Measurements from ENCODE around the gene USP10.

USP10 gene
- total RNA-seq = 134 to 172 reads per million in 2 experiments

- DNase-seq (ENCODE audit: low read depth) = peak; percentile 75
Observed at GRCh38 chr16:84699712-84700445, at the start of gene USP10. USP10 (plus strand) TSS chr16:84700000; CDS start chr16:84700091, 91 bp downstream.

- no peak for DNase-seq (ENCODE audit: low read depth)
Observed at GRCh38 chr16:84650062-84650991, 49.5 kb upstream of the USP10 start.

GRCh38 chr16:84652566-84652965, 47.2 kb upstream of the USP10 start:
- DNase-seq (ENCODE audit: low read depth) = peak; percentile 40

- no peak for DNase-seq (ENCODE audit: low read depth)
Observed at GRCh38 chr16:84654238-84654637, 45.6 kb upstream of the USP10 start.

GRCh38 chr16:84654998-84655397, 44.8 kb upstream of the USP10 start:
- no peak for DNase-seq (ENCODE audit: low read depth)

GRCh38 chr16:84656649-84657048, 43.2 kb upstream of the USP10 start:
- DNase-seq (ENCODE audit: low read depth) = no peak

- DNase-seq (ENCODE audit: low read depth) = no peak
Observed at GRCh38 chr16:84657229-84657837, 42.5 kb upstream of the USP10 start.

- no peak for DNase-seq (ENCODE audit: low read depth)
Observed at GRCh38 chr16:84658690-84659089, 41.1 kb upstream of the USP10 start.

- DNase-seq (ENCODE audit: low read depth) = no peak
Observed at GRCh38 chr16:84659656-84660300, 40.0 kb upstream of the USP10 start.

- no peak for DNase-seq (ENCODE audit: low read depth)
Observed at GRCh38 chr16:84660973-84661372, 38.8 kb upstream of the USP10 start.

- DNase-seq (ENCODE audit: low read depth) = no peak
Observed at GRCh38 chr16:84661418-84662060, 38.3 kb upstream of the USP10 start.

- no peak for DNase-seq (ENCODE audit: low read depth)
Observed at GRCh38 chr16:84662471-84662870, 37.3 kb upstream of the USP10 start.

GRCh38 chr16:84663433-84664101, 36.2 kb upstream of the USP10 start:
- no peak for DNase-seq (ENCODE audit: low read depth)

GRCh38 chr16:84665359-84665758, 34.4 kb upstream of the USP10 start:
- DNase-seq (ENCODE audit: low read depth) = no peak

- DNase-seq (ENCODE audit: low read depth) = no peak
Observed at GRCh38 chr16:84665843-84666242, 34.0 kb upstream of the USP10 start.

GRCh38 chr16:84667600-84668309, 32.0 kb upstream of the USP10 start:
- DNase-seq (ENCODE audit: low read depth) = no peak

- DNase-seq (ENCODE audit: low read depth) = no peak
Observed at GRCh38 chr16:84670063-84670462, 29.7 kb upstream of the USP10 start.

- DNase-seq (ENCODE audit: low read depth) = peak; percentile 72
Observed at GRCh38 chr16:84672276-84673202, 27.3 kb upstream of the USP10 start.

- DNase-seq (ENCODE audit: low read depth) = no peak
Observed at GRCh38 chr16:84673203-84673535, 26.6 kb upstream of the USP10 start.

All from T follicular helper cell (primary cell).